Glomerular endothelial cell (primary cell): ENCODE measurements around the gene MYZAP. TPM values are rescaled to one million over a fixed set of nuclear protein-coding genes. Genes with fewer than 3 reads are reported as not detected.
"Not testable (repeated sequence)": the region's sequence is repeated elsewhere in the genome, so short reads cannot be mapped to it uniquely, and the experiment has no call there.

ENCODE experiments used
- DNase-seq: peaks from one replicate; pipeline ENCODE4 v3.0.0-alpha.2; 2011; ENCODE audit warnings: low read depth, low spot score; ENCODE audit errors: extremely low read depth
- total RNA-seq: library from RNA; depleted of rRNA; stranded (reverse); fragments of >200 nt; gene quantifications from 2 replicates; pipeline ENCODE4 v1.2.3, GENCODE V29; 2015

The MYZAP gene
- total RNA-seq, 1 donor from 2014 or later: 23.0 TPM

- DNase-seq: no peak
These were observed 375 bp upstream of the MYZAP start for GRCh38 chr15:57591237-57591821.

- DNase-seq: no peak
These were observed 722 bp downstream of the MYZAP start for GRCh38 chr15:57592426-57592825.

- DNase-seq: no peak
These were observed 1.2 kb downstream of the MYZAP start for GRCh38 chr15:57592836-57593420.

DNA sequence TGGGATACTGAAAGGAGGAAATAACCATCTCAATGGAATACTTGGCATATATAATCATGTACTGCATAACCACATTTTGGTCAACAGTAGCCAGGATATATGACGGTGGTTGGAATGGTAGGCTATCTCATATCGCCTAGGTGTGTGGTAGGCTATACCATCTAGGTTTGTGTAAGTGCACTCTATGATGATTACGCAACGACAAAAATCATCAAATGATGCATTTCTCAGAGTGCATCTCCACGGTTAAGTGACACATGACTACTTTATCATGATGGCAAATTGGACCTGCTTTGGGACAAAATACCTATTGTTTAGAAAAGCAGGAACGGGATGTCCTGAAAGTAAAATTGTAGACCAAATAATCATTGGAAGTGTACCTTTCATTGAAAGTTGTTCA, 2.8 kb downstream of the MYZAP start:
- no peak for DNase-seq

- DNase-seq: no peak
These were observed 3.5 kb downstream of the MYZAP start for GRCh38 chr15:57595011-57595866.

GRCh38 chr15:57596301-57596855, 4.7 kb downstream of the MYZAP start:
- no peak for DNase-seq

DNA sequence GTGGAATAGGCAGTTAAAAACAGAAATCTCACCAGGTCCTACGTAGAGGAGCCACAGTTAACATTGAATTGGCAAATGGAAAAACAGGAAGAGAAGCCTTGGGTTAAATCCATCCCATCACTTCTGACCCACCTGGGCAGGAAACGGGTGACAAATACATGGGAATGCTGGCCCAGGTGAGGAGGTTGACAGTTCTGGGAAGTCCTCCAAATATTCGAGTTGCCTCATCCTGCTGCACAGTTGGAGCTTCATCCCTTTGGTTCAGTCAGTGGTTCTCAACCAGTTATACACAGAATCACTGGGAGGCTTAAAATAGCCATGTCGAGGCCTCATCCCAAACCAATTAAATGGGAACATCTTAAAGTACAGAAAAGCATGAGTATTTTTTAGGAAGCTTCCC, 5.3 kb downstream of the MYZAP start:
- DNase-seq: no peak

- DNase-seq: no peak
These were observed 5.7 kb downstream of the MYZAP start for GRCh38 chr15:57597431-57597830.

DNA sequence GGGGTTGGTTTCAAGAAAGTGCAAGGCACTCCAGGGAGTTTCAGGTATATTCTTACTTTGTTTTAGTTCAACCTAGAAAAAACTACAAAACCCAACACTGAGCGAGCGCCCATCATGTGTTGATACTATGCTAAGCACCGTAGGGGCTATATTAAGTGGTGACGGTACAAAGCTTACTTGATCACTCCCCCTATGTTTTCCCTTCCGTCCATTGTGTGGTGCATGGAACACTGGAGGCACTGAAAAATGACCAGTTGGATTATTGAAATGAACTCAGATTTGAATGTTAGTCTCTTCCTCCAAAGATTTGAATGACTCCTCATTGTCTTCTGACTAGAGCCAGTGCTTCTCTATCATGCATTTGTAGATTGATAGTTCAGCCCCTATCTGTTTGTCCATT, 6.6 kb downstream of the MYZAP start:
- DNase-seq: no peak

GRCh38 chr15:57599296-57599810, 7.6 kb downstream of the MYZAP start:
- DNase-seq: no peak

GRCh38 chr15:57600197-57600596, 8.5 kb downstream of the MYZAP start:
- DNase-seq: no peak

DNA sequence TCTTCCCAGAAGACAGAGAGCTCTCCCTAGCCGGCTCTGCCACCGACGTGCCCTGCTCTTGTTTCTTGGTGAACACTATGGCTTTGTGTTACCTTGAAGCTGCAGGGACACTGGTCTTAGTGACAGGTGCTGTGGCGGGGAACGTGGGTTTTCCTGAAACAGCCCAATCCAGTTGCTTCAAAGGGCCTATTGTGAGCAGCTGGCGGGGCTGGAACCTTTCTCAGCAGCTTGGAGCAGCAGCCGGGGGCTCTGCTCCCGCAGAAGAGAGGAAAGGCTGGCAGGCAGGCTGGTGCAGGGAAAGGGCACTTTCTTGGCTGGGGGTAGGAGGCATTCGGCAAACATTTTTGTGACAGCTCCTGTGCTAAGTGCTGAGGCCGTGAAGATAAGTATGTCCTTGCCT, 12.8 kb downstream of the MYZAP start:
- no peak for DNase-seq

DNA sequence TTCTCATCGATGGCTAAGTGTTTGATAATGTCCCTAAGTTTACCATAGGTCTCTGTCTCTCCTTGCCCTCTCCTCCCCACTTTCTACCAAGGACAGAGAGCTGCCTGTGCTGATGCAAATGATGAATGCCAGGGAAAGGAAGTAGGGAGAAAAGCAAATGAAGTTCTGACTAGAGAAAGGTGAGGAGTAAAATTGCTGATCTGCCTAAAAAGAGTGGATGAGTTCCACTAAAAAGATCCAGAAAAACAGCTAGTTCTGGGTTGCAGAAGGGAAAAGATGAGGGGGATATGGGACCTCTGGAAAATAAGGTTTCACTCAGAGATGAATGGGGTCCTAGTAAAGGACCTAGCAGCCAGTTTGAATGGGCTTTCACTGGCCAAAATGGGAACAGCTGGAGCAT, 13.8 kb downstream of the MYZAP start:
- DNase-seq: no peak

GRCh38 chr15:57606048-57606447, 14.3 kb downstream of the MYZAP start:
- DNase-seq: no peak

DNA sequence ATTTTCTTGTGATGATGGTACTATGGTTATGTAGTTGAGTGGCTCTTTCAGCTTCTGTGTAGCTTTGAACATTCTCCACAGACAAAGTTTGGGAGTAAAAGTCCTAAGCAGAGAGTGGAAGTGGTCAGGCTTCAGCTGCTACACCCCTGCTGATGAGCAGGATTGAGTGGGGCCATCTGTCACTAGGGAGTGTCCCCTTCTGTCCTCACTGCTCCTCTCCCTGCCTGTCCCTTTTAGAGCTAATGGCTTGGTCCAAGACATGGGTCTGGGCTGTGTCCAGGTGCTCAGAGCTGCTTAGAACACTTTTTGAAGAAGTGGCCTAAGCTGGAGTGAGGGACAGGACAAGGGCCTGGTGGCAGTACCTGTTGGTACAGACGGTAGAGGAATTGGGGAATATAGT, 15.1 kb downstream of the MYZAP start:
- no peak for DNase-seq

GRCh38 chr15:57607570-57608000, 15.9 kb downstream of the MYZAP start:
- no peak for DNase-seq

DNA sequence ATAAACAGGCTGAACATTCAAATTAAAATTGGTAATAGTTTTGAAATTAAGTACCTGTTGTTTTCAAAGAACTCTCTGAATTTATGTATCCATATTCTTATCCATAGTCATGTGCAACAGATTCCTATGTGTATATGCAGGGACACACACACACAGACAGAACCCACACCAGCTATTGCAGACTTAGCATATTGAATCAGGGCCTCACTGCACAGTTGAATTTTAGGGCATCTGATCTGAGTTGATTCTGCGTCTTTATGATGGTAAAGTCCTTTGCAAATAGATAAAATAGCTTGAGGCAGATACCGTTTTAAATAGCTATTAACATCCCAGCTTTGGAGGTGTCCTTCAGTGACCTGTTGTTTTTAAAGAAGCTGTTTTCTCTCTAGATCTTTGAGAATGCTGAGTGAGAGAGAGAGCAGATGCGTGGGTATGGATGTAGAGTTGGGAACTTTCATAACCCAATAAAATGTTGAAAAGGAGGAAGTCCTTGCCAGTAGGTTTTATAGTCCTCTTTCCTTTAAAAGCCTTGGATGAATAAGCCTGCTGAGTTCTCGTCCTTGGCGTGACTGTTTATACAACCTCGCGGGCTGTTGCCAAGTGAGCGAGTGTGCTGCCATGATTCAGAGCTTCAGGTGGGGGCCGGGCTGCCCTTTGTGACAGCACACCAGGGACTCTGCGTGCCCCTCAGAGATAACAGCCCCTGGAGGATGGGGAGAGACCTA, 18.3 kb downstream of the MYZAP start:
- peak; percentile 45 for DNase-seq

DNA sequence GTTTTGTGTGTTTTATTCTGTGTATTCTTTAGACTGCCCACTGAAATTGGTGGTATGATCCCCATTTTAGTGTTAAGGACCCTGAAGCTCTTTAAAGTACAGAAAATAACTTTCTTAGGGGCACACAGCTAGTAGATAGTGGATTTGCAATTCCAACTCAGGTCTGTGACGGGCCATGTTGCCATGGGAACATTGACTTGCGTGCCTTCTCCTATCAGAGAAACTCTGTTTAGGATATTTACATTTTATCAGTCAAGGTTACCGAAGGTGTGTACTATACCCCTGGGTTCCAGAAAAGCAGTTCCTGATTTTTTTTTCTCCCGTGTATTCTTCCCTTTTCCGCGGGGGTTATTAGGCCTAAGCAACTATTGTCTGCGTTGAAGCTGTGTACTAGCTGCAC, 19.4 kb downstream of the MYZAP start:
- DNase-seq: no peak

DNA sequence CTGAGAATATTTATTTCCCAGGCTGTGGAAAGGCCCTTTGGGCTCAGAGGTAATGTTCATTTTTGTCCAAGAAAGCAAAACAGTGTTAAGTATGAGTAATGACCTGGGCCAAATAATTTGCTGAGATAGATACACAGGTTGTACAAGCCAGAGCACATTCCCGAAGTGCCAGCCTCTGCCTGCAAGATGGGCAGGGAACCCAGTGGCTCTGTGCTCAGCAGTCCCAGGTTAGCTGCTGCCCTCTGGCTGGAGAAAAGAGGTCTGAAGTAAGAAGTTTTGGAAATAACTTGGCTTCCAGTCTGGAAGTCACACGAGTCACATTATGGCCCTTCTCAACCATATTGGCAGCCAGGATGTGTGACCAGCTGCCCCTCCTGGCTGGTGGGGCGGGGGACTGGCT, 20.2 kb downstream of the MYZAP start:
- DNase-seq: no peak

DNA sequence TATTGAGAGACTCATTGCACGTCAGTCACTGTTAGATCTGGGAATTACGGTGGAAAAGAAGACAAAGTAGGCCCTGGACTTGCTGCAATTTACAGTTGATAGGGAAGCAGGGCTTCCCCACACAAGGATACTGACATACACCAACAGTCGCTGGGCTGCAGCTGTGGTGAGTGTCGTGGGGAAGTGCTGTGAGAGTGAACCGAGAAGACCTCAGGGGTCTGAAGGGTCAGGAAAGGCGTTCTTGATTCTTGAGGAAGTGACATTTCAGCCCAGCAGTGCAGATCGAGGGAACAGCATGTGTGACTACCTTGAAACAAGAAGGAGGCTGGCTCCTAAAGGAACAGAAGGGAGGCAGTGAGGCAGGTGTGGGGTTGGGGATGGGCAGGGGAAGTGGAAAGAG, 22.5 kb downstream of the MYZAP start:
- DNase-seq: no peak

DNA sequence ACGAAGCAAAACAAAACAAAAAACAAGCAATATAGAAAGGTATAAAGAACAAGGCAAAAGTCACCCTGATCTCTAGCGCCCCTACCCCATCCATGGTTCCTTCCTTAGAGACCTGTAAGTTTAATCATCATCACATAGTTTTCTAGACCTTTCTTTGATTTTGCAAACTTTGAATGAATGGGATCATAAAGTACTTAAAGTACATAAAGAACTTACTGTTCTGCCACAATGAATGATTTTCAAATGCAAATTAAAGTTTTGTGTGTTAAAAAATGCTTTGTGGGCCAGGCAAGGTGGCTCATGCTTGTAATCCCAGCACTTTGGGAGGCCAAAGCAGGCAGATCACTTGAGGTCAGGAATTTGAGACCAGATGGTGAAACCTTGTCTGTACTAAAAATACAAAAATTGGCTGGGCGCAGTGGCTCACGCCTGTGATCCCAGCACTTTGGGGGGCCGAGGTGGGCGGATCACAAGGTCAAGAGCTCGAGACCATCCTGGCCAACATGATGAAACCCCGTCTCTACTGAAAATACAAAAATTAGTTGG, 24.3 kb downstream of the MYZAP start:
- DNase-seq: not testable (repeated sequence)
